Tibial nerve (tissue), 3 donors: ENCODE data around the gene OR1N1.

Source experiments
- EP300 ChIP-seq, 2 donors: sonication (generic); formaldehyde crosslinking; IDR thresholded peaks; one replicate each; pipeline ENCODE4 v1.6.1; 2017; ENCODE audit warnings: antibody characterized with exemption in 2 of 2, mild to moderate bottlenecking in 1 of 2
- POLR2A ChIP-seq, 2 donors: fragments of 450-650 bp; IDR thresholded peaks; one replicate each; pipeline ENCODE4 v1.6.1; 2017; ENCODE audit warnings: antibody characterized with exemption in 2 of 2, mild to moderate bottlenecking in 2 of 2, moderate library complexity in 2 of 2

DNA sequence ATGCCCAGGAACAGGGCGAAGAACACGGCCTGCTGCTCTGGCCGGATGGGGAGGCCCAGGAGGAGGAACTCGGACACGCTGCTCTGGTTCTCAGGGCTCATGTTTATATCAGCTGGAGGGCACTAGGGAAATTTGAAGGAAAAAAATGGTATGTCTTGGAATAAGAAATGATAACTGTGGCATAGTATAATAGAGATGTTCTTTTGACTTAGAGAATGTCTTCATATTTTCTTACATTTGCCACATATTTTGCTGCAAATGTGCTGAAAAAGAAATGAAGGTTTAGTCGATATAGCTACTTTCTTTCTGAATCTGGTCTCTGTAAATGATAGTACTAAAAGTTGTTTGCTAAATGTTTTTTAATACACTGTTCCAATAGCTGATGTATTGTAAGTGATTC is 49.3 kb downstream of the OR1N1 start, which contains the start of gene OR1J1:
- TF ChIP-seq EP300 (IDR thresholded peaks at IDR 0.05) = no peak
- no peak for TF ChIP-seq POLR2A (IDR thresholded peaks at IDR 0.05)
